OCI-LY3 (cell line): ENCODE measurements around the gene PPDPF.

Experiments used
- EZH2phosphoT487 ChIP-seq: fragments of 200-600 bp; shearing (Covaris generic); IDR thresholded peaks from 2 replicates; pipeline ENCODE4 v1.6.1; 2018; ENCODE audit warnings: antibody characterized with exemption, mixed run types, low read depth
- TF ChIP-seq, protein P1 (sequence below): fragments of 200-600, 300-600 bp; sonication (generic); IDR thresholded peaks from 2 replicates; pipeline ENCODE4 v1.5.1; 2014; ENCODE audit warnings: antibody characterized with exemption, low read length, low read depth

DNA sequence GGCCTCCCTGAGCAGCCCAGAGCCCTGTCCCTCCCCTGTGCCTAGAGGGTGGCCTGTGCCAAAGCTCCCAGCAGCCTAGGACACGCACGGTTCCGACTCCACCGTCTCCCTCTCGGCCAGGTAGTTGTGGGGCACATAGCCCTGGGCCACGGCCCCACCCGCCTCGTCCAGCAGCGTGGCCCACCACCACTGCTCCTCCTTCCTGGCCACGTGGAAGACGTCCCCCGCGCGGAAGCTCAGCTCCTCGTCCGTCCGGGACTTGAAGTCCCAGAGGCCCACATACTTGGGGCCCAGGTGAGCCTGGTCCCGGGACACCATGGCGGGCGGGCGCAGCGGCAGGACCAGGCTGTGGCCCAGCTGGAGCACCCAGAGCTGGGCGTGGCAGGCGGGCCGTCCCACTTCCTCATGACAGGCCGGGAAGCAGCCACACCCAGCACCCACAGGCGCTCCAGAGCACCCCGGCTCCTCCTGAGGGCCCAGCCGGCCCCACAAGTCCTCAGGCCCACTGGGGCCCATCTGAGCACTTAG is 16.5 kb downstream of the PPDPF start, which contains the start of gene PTK6:
- TF ChIP-seq, protein P1, sequence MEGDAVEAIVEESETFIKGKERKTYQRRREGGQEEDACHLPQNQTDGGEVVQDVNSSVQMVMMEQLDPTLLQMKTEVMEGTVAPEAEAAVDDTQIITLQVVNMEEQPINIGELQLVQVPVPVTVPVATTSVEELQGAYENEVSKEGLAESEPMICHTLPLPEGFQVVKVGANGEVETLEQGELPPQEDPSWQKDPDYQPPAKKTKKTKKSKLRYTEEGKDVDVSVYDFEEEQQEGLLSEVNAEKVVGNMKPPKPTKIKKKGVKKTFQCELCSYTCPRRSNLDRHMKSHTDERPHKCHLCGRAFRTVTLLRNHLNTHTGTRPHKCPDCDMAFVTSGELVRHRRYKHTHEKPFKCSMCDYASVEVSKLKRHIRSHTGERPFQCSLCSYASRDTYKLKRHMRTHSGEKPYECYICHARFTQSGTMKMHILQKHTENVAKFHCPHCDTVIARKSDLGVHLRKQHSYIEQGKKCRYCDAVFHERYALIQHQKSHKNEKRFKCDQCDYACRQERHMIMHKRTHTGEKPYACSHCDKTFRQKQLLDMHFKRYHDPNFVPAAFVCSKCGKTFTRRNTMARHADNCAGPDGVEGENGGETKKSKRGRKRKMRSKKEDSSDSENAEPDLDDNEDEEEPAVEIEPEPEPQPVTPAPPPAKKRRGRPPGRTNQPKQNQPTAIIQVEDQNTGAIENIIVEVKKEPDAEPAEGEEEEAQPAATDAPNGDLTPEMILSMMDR: no peak
- TF ChIP-seq EZH2phosphoT487: no peak
